ENCODE measurements around the gene MATCAP1. TPM values are rescaled to one million over a fixed set of nuclear protein-coding genes. Genes with fewer than 3 reads are reported as not detected.
A peak's percentile ranks its signal among the peaks of the same experiment; 100 is the strongest.

Gene MATCAP1
- total RNA-seq, 2 experiments from 2014 or later, result 9.7 to 10.6 TPM

DNA sequence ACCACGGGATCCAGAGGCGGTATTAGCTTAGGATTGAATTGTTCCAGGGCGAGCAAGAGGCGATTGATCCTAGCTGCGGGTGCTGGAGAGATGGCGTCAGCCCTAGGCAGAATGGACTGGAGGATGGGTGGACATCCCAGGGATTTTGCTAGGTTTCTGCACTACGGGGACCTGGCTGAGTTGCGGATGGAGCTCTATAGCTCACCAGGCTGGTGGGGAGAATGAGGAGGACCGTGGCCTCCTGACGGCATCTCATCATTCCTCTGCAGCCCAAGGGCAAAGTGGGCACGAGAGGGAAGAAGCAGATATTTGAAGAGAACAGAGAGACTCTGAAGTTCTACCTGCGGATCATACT, 43.8 kb upstream of the MATCAP1 start:
- ATAC-seq (ENCODE audit: poor library complexity) (no peak), DNase-seq (no peak)
- peaks cover 54% of the 10 kb centered on the region for H3K36me3 Mint-ChIP-seq (ENCODE audit: low read depth)
- Histone ChIP-seq H3K9me3 (ENCODE audit: control insufficient read depth in 1 of 2, insufficient read depth in 1 of 2, low read length in 2 of 2) (no peaks in the 10 kb centered on the region), H3K4me1 (ENCODE audit: insufficient read depth, low read length) (peaks cover 55% of the 10 kb centered on the region), H3K4me3 (ENCODE audit: low read length) (peak overlapping the region; percentile 97), H3K36me3 (ENCODE audit: insufficient read depth, low read length) (peaks cover 40% of the 10 kb centered on the region), H3K27me3 (ENCODE audit: control insufficient read depth in 1 of 2, insufficient read depth in 2 of 2, low read length in 2 of 2) (no peaks in the 10 kb centered on the region), H3K27ac (ENCODE audit: low read depth in 1 of 2, low read length in 2 of 2) (peak overlapping the region; percentile 86 to 88)
- intact Hi-C loops (cut with DNase I, micrococcal nuclease), result loop anchor here (1.0 to 10.0 kb wide), 6 partner anchors 20 to 617 kb away; partner anchors contain the start of genes E2F4 (in 2 of the 2), CBFB (in 1 of the 2), CENPT (in 1 of the 2) and FHOD1 (in 1 of the 2)
- H3K4me3 Mint-ChIP-seq, result peak overlapping the region; percentile 99
- H3K4me1 Mint-ChIP-seq (ENCODE audit: low read depth), result peaks cover 54% of the 10 kb centered on the region
- H3K27me3 Mint-ChIP-seq, result no peaks in the 10 kb centered on the region
- POLR2A ChIA-PET, result interaction anchor here (1.2 to 3.9 kb wide), 13 partner anchors 8 to 796 kb away, joined by 3 to 81 read pairs (median 7); partner anchors contain the start of genes ATP6V0D1, CIAO2B, DDX28 and DUS2
- CTCF ChIA-PET, result interaction anchor here (0.9 to 2.7 kb wide), 7 partner anchors 9 to 72 kb away, joined by 3 to 31 read pairs (median 5); partner anchors contain the start of genes ELMO3 and FHOD1
- TF ChIP-seq, protein P1, sequence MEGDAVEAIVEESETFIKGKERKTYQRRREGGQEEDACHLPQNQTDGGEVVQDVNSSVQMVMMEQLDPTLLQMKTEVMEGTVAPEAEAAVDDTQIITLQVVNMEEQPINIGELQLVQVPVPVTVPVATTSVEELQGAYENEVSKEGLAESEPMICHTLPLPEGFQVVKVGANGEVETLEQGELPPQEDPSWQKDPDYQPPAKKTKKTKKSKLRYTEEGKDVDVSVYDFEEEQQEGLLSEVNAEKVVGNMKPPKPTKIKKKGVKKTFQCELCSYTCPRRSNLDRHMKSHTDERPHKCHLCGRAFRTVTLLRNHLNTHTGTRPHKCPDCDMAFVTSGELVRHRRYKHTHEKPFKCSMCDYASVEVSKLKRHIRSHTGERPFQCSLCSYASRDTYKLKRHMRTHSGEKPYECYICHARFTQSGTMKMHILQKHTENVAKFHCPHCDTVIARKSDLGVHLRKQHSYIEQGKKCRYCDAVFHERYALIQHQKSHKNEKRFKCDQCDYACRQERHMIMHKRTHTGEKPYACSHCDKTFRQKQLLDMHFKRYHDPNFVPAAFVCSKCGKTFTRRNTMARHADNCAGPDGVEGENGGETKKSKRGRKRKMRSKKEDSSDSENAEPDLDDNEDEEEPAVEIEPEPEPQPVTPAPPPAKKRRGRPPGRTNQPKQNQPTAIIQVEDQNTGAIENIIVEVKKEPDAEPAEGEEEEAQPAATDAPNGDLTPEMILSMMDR (IDR thresholded peaks at IDR 0.05), result no peak
- H3K27ac Mint-ChIP-seq, result peak overlapping the region; percentile 92
- no peaks in the 10 kb centered on the region for H3K9me3 Mint-ChIP-seq

DNA sequence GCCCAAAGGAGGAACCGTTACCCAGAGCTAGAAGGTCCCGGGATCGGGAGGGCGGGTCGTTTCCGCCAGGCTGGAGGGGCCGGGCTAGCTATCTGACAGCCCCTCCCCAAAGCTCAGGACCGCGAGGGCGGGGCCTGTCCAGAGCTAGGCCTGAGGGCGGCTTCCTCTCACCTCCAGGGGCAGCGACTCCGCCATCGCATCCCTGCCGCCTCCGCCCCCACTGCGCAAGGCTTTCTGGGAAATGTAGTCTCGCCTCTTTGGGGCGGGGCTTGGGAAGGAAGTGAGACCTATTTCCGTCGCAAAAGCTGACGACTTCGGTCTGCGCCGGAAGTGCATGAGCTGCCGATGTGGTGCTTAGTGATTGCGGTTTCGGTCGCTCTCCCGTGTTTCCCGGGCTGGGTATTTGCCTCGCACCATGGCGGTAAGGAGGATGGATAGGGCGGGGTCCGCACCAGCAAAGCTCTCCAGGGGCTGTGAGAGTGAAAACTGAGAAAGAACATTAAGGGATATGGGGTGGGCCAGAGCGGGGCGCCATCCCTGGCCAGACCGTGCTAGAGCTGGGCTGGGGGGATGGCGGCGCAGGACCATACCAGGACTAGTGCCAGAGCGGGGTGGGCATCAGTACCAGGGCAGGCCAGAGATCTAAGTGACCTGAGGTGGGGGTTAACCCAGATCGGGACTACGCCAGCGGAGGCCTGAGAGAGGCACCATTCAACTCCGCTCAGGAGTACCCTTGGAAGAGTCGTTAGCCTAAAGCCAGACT, 43.2 kb upstream of the MATCAP1 start, which contains the start of gene TMEM208:
TMEM208 (plus strand) TSS at position 327 of the 763 bp plus-strand sequence; CDS start at position 416, 89 bp downstream.
- peak within 1 kb of the TSS; percentile 97 for H3K4me3 ChIP-seq (ENCODE audit: low read length)
- H3K9me3 Mint-ChIP-seq, result no peaks in the 10 kb centered on the region
- H3K36me3 ChIP-seq (ENCODE audit: insufficient read depth, low read length), result peaks cover 39% of the 10 kb centered on the region
- no peaks in the 10 kb centered on the region for H3K27me3 Mint-ChIP-seq
- peaks cover 54% of the 10 kb centered on the region for H3K36me3 Mint-ChIP-seq (ENCODE audit: low read depth)
- peaks cover 55% of the 10 kb centered on the region for H3K4me1 ChIP-seq (ENCODE audit: insufficient read depth, low read length)
- CTCF ChIA-PET, result interaction anchor here (0.9 to 2.7 kb wide), 8 partner anchors 9 to 254 kb away, joined by 3 to 31 read pairs (median 4); partner anchors contain the start of genes ATP6V0D1, ELMO3 and FHOD1
- ATAC-seq (ENCODE audit: poor library complexity) (peak; percentile 94), DNase-seq (peak; percentile 94 to 99 (median 97))
- intact Hi-C loops (cut with DNase I, micrococcal nuclease), result loop anchor here (1.0 to 10.0 kb wide), 6 partner anchors 20 to 618 kb away; partner anchors contain the start of genes E2F4 (in 2 of the 2), CBFB (in 1 of the 2), CENPT (in 1 of the 2) and FHOD1 (in 1 of the 2)
- H3K4me1 Mint-ChIP-seq (ENCODE audit: low read depth), result peaks cover 54% of the 10 kb centered on the region
- H3K4me3 Mint-ChIP-seq, result peak within 1 kb of the TSS; percentile 99
- TF ChIP-seq, protein P1 (IDR thresholded peaks at IDR 0.05), result no peak
- H3K9me3 ChIP-seq (ENCODE audit: control insufficient read depth in 1 of 2, insufficient read depth in 1 of 2, low read length in 2 of 2), result no peaks in the 10 kb centered on the region
- H3K27ac ChIP-seq (ENCODE audit: low read depth in 1 of 2, low read length in 2 of 2), result peak within 1 kb of the TSS; percentile 86 to 88
- H3K27ac Mint-ChIP-seq, result peak within 1 kb of the TSS; percentile 92
- no peaks in the 10 kb centered on the region for H3K27me3 ChIP-seq (ENCODE audit: control insufficient read depth in 1 of 2, insufficient read depth in 2 of 2, low read length in 2 of 2)
- POLR2A ChIA-PET, result interaction anchor here (0.6 to 3.9 kb wide), 17 partner anchors 9 to 796 kb away, joined by 3 to 81 read pairs (median 4); partner anchors contain the start of genes ATP6V0D1, CIAO2B, DDX28 and DUS2

DNA sequence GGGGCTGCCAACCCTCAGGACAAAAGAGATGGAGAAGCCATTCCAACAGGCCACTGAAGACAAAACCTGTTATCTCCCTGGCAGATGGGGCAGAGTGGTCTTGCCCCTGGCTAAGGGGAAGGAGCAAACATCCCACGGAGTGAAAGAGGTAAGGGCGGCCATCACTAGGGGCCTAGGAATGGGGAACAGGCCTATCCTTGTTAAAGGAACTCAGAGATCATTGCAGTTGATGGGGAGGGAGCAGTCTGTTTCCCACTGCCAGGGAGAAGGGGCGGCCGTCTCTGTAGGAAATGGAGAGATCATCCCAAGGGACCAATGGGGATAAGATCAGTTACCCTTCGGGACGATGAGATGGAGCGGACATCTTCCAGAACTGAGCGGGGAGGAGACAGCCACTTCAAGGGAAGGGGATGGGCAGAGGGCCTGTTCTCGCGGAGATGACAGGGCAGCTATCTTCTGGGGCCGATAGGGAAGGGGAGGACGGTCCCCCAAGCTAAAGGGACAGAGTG, 42.6 kb upstream of the MATCAP1 start:
- ATAC-seq (ENCODE audit: poor library complexity), result no peak
- Mint-ChIP-seq H3K4me3 (peak overlapping the region; percentile 99), H3K4me1 (ENCODE audit: low read depth) (peaks cover 54% of the 10 kb centered on the region), H3K27me3 (no peaks in the 10 kb centered on the region), H3K9me3 (no peaks in the 10 kb centered on the region), H3K36me3 (ENCODE audit: low read depth) (peaks cover 50% of the 10 kb centered on the region), H3K27ac (peak overlapping the region; percentile 92)
- POLR2A ChIA-PET, result interaction anchor here (0.6 to 3.9 kb wide), 16 partner anchors 10 to 797 kb away, joined by 3 to 81 read pairs (median 4); partner anchors contain the start of genes ATP6V0D1, CIAO2B, DDX28 and DUS2
- Histone ChIP-seq H3K27me3 (ENCODE audit: control insufficient read depth in 1 of 2, insufficient read depth in 2 of 2, low read length in 2 of 2) (no peaks in the 10 kb centered on the region), H3K4me1 (ENCODE audit: insufficient read depth, low read length) (peaks cover 55% of the 10 kb centered on the region), H3K4me3 (ENCODE audit: low read length) (peak overlapping the region; percentile 97), H3K27ac (ENCODE audit: low read depth in 1 of 2, low read length in 2 of 2) (peak overlapping the region; percentile 86 to 88), H3K36me3 (ENCODE audit: insufficient read depth, low read length) (peaks cover 33% of the 10 kb centered on the region), H3K9me3 (ENCODE audit: control insufficient read depth in 1 of 2, insufficient read depth in 1 of 2, low read length in 2 of 2) (no peaks in the 10 kb centered on the region)
- no peak for DNase-seq
- TF ChIP-seq, protein P1 (IDR thresholded peaks at IDR 0.05), result no peak
- intact Hi-C loops (cut with DNase I, micrococcal nuclease), result loop anchor here (2.0 to 10.0 kb wide), 4 partner anchors 34 to 618 kb away; partner anchors contain the start of genes CBFB (in 1 of the 2), CENPT (in 1 of the 2), E2F4 (in 1 of the 2) and NUTF2 (in 1 of the 2)
- CTCF ChIA-PET, result interaction anchor here (0.9 to 2.7 kb wide), 7 partner anchors 10 to 255 kb away, joined by 3 to 31 read pairs (median 4); partner anchors contain the start of genes ATP6V0D1 and FHOD1

Measured in CD4-positive, alpha-beta T cell (primary cell).